KBM-7 (cell line): ENCODE results near the gene JUP.

ENCODE experiments used
- DNase-seq: peaks from one replicate; pipeline ENCODE4 v3.0.0-alpha.2; 2015
- in situ Hi-C: fragments of 300-500 bp; cut with MboI; formaldehyde crosslinking; loops from 2 replicates; pipeline ENCODE4 v1.14.3; 2020; ENCODE audit warnings: low sequenced_read_pairs, low pct_unique_long_range_greater_than_20kb, mixed read lengths

Gene JUP

GRCh38 chr17:41734139-41734948, 52.2 kb downstream of the JUP start, which contains the start of gene HAP1:
Gene HAP1, minus strand, starts transcription at chr17:41734643. Its CDS starts 9 bp downstream, at chr17:41734634.
- in situ Hi-C loops = no loop called here
- peak; percentile 63 for DNase-seq

- in situ Hi-C loops = no loop called here
Observed at GRCh38 chr17:41733348-41734138, 53.0 kb downstream of the JUP start.

GRCh38 chr17:41731836-41732235, 54.7 kb downstream of the JUP start:
- DNase-seq = no peak
- in situ Hi-C loops = no loop called here

More at GRCh38 chr17:41733348-41734138, 53.0 kb downstream of the JUP start:
- DNase-seq = no peak

GRCh38 chr17:41730479-41730878, 56.0 kb downstream of the JUP start:
- in situ Hi-C loops = no loop called here
- DNase-seq = no peak

- DNase-seq = no peak
- in situ Hi-C loops = no loop called here
Observed at GRCh38 chr17:41728056-41728455, 58.5 kb downstream of the JUP start.

- in situ Hi-C loops = no loop called here
Observed at GRCh38 chr17:41725134-41725533, 61.4 kb downstream of the JUP start.

GRCh38 chr17:41724476-41725050, 61.9 kb downstream of the JUP start:
- DNase-seq = no peak
- in situ Hi-C loops = no loop called here

More at GRCh38 chr17:41725134-41725533, 61.4 kb downstream of the JUP start:
- DNase-seq = no peak

- no peak for DNase-seq
- in situ Hi-C loops = no loop called here
Observed at GRCh38 chr17:41723801-41724475, 62.6 kb downstream of the JUP start.

- DNase-seq = no peak
- in situ Hi-C loops = no loop called here
Observed at GRCh38 chr17:41722231-41722630, 64.3 kb downstream of the JUP start.

- in situ Hi-C loops = no loop called here
Observed at GRCh38 chr17:41718287-41718645, 68.2 kb downstream of the JUP start.

GRCh38 chr17:41717408-41718286, 68.9 kb downstream of the JUP start:
- DNase-seq = no peak

More at GRCh38 chr17:41718287-41718645, 68.2 kb downstream of the JUP start:
- DNase-seq = no peak

GRCh38 chr17:41711669-41712400, 74.7 kb downstream of the JUP start, which contains the start of gene GAST:
Gene GAST, plus strand, starts transcription at chr17:41712331. Its CDS starts 3,106 bp downstream, at chr17:41715437.
- DNase-seq = no peak

More at GRCh38 chr17:41717408-41718286, 68.9 kb downstream of the JUP start:
- in situ Hi-C loops = no loop called here

GRCh38 chr17:41710472-41711090, 75.9 kb downstream of the JUP start:
- in situ Hi-C loops = no loop called here
- DNase-seq = peak; percentile 38

More at GRCh38 chr17:41711669-41712400, 74.7 kb downstream of the JUP start, which contains the start of gene GAST:
- in situ Hi-C loops = no loop called here

GRCh38 chr17:41707803-41708669, 78.5 kb downstream of the JUP start:
- in situ Hi-C loops = no loop called here

GRCh38 chr17:41705271-41705991, 81.1 kb downstream of the JUP start:
- in situ Hi-C loops = no loop called here
- DNase-seq = no peak

More at GRCh38 chr17:41707803-41708669, 78.5 kb downstream of the JUP start:
- DNase-seq = no peak
